K562 (cell line): ENCODE measurements around the gene DHX57. TPM values are rescaled to one million over a fixed set of nuclear protein-coding genes. Genes with fewer than 3 reads are reported as not detected.

Source experiments
- EHMT2 ChIP-seq: fragments of 450-650 bp; IDR thresholded peaks from 2 replicates; pipeline ENCODE4 v1.6.1; 2018; ENCODE audit warnings: antibody characterized with exemption
- FOS ChIP-seq: IDR thresholded peaks from 3 replicates; pipeline ENCODE4 v1.6.1; 2011; ENCODE audit not compliant: insufficient read length; ENCODE audit errors: extremely low read depth
- HMG20B ChIP-seq: fragments of 250-450 bp; sonication (Bioruptor Pico); IDR thresholded peaks from 2 replicates; pipeline ENCODE4 v1.5.0; 2021; ENCODE audit warnings: mild to moderate bottlenecking
- JUND ChIP-seq, 2 experiments: IDR thresholded peaks; 2 replicates in 1 of 2; 3 replicates in 1 of 2; pipeline ENCODE4 v1.6.1; 2011; ENCODE audit warnings: borderline replicate concordance in 2 of 2, low read depth in 2 of 2, low read length in 2 of 2, improper control_type of control experiment in 1 of 2, missing biosample characterization in 1 of 2, missing genetic modification characterization in 1 of 2, missing genetic modification reagents in 1 of 2
- MAFG ChIP-seq: fragments of 450-650 bp; conservative IDR thresholded peaks from 2 replicates; pipeline ENCODE4 v1.6.1; 2016; ENCODE audit warnings: missing genetic modification characterization, missing compliant biosample characterization
- NEUROD1 ChIP-seq: fragments of 150-350 bp; IDR thresholded peaks from 2 replicates; pipeline ENCODE4 v1.6.1; 2014; ENCODE audit warnings: borderline replicate concordance, low read length, low read depth; ENCODE audit not compliant: partially characterized antibody
- NRF1 ChIP-seq, 2 experiments: fragments of 450-650 bp; IDR thresholded peaks in 1 of 2; conservative IDR thresholded peaks in 1 of 2; 2 replicates each; pipeline ENCODE4 v1.6.1; 2014; ENCODE audit warnings: mild to moderate bottlenecking in 2 of 2
- RBBP5 ChIP-seq: fragments of 200-600 bp; sonication (generic); IDR thresholded peaks from 2 replicates; pipeline ENCODE4 v1.6.1; 2012; ENCODE audit warnings: borderline replicate concordance, mild to moderate bottlenecking, low read length, control low read depth, inconsistent platforms; ENCODE audit not compliant: insufficient read depth, poor library complexity, severe bottlenecking
- RBM34 ChIP-seq: fragments of 200-400 bp; formaldehyde crosslinking; IDR thresholded peaks from 2 replicates; pipeline ENCODE4 v1.6.1; 2018; ENCODE audit warnings: low read length, borderline replicate concordance; ENCODE audit not compliant: insufficient read depth
- YY1 ChIP-seq, 3 experiments: IDR thresholded peaks; 2 replicates each; pipeline ENCODE4 v1.6.1; 2011; ENCODE audit warnings: low read length in 2 of 3, mild to moderate bottlenecking in 2 of 3, moderate library complexity in 2 of 3, borderline replicate concordance in 1 of 3, control low read depth in 1 of 3, low read depth in 1 of 3; ENCODE audit not compliant: insufficient read depth in 3 of 3, insufficient replicate concordance in 2 of 3, control insufficient read depth in 1 of 3, insufficient read length in 1 of 3; ENCODE audit errors: extremely low read depth in 1 of 3
- ZC3H11A ChIP-seq: IDR thresholded peaks from 2 replicates; pipeline ENCODE4 v1.6.1; 2012; ENCODE audit warnings: low read depth, low read length, improper control_type of control experiment
- ZNF561 ChIP-seq: fragments of 450-650 bp; formaldehyde crosslinking; conservative IDR thresholded peaks from 2 replicates; pipeline ENCODE4 v1.4.0; 2020; ENCODE audit warnings: mild to moderate bottlenecking, moderate library complexity
- polyA plus RNA-seq, 8 experiments: library from polyadenylated mRNA; depleted of rRNA in 4 of 8; stranded (reverse) in 5 of 8; unstranded in 3 of 8; fragments of >200 nt; fragmentation: Nextera tagmentation in 2 of 8; fragmentation: Illumina TruSeq in 1 of 8; extraction: Ambion mirVana in 2 of 8; extraction: Trizol in 1 of 8; gene quantifications; 2 replicates each; pipeline versions ENCODE4 v1.2.1 to v1.2.3, GENCODE V29; 2011 to 2014; ENCODE audit warnings: inconsistent platforms in 1 of 8, missing spikeins in 1 of 8
- total RNA-seq, 7 experiments: library from RNA; depleted of rRNA in 6 of 7; stranded (reverse); fragments of >200 nt in 6 of 7; fragmentation: Illumina TruSeq in 2 of 7; extraction: Trizol in 2 of 7; gene quantifications; 2 replicates each; pipeline versions ENCODE4 v1.2.1 to v1.2.3, GENCODE V29; 2011 to 2021; ENCODE audit warnings: low replicate concordance in 1 of 7
- TF ChIP-seq, protein P1 (sequence below): sonication (generic); formaldehyde crosslinking; IDR thresholded peaks from 2 replicates; pipeline ENCODE4 v1.8.0; 2023; ENCODE audit warnings: mild to moderate bottlenecking, missing genetic modification reagents
- TF ChIP-seq, protein P2 (sequence below): fragments of 450-650 bp; formaldehyde crosslinking; IDR thresholded peaks from 2 replicates; pipeline ENCODE4 v1.4.0; 2020; ENCODE audit warnings: mild to moderate bottlenecking, moderate library complexity

Gene DHX57
- total and polyA plus RNA-seq, 9 of the 15 experiments (the other 6 are each of a cell fraction or from before 2014, with no cell fraction given): 7.4 to 23.6 (median 17.9) TPM

DNA sequence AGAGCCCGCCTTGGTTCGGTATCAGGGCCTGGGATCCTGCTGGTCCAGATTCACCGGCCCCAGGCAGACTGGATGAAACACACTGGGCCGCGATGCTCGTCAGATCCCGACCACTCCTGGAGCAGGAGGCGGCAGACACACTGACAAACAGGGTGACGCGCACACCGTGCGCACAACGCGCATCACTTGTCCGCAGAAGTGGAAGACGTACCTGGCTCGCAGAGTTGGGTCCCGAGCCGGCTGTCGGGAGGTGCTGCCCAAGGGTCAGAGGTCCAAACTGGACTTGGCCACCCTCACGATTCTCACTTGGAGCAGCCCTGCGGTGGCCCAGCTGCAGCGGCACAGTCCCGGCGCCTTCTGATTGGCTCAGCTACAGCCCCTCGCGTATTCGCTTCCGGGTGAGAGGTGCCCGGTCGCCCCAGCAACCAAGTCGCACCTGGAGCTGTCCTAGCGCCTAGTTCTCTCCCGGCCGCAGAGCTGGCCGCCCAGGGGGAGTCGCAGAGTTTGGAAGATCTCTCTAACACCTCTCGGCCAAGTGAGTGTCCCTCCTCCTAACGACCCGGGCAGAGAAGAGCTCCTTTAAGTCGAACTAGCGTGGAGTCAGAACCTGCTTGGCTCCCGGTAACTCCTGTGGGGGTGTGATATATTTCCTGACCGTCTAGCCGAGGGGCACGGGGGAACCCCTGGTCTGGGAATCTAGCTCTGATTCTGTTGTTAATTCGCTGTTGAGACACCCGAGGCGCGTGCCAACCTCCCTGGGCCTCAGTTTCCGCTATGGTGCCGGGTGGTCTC is at the start of gene DHX57, which contains the start of gene MORN2 (continued):
- TF ChIP-seq ZC3H11A (no peak), NEUROD1 (peak; percentile 43), ZNF561 (CRISPR knock-in tag) (no peak), HMG20B (CRISPR knock-in tag) (no peak), RBBP5 (peak; percentile 99), NRF1 (conservative IDR thresholded peaks at IDR 0.05 in 1 of 2, IDR thresholded peaks at IDR 0.05 in 1 of 2) (peak; percentile 73 to 80), RBM34 (no peak), EHMT2 (0 out of 2 replicates have a peak, but pooled peaks have one; percentile 21), JUND (IDR thresholded peaks at IDR 0.05; ENCODE audit: borderline replicate concordance, low read depth, low read length) (peak; percentile 4; the same call in 1 of the 2 replicates), JUND (tag; IDR thresholded peaks at IDR 0.05; ENCODE audit: borderline replicate concordance, low read depth, low read length) (no peak), MAFG (no peak), FOS (peak; percentile 64), YY1 (IDR thresholded peaks at IDR 0.05; ENCODE audit: borderline replicate concordance in 1 of 3, control insufficient read depth in 1 of 3, extremely low read depth in 1 of 3, insufficient read depth in 3 of 3, insufficient read length in 1 of 3, insufficient replicate concordance in 2 of 3, low read depth in 1 of 3, low read length in 2 of 3) (peak in 1 of 3 experiments; percentile 8)
- TF ChIP-seq, protein P1, sequence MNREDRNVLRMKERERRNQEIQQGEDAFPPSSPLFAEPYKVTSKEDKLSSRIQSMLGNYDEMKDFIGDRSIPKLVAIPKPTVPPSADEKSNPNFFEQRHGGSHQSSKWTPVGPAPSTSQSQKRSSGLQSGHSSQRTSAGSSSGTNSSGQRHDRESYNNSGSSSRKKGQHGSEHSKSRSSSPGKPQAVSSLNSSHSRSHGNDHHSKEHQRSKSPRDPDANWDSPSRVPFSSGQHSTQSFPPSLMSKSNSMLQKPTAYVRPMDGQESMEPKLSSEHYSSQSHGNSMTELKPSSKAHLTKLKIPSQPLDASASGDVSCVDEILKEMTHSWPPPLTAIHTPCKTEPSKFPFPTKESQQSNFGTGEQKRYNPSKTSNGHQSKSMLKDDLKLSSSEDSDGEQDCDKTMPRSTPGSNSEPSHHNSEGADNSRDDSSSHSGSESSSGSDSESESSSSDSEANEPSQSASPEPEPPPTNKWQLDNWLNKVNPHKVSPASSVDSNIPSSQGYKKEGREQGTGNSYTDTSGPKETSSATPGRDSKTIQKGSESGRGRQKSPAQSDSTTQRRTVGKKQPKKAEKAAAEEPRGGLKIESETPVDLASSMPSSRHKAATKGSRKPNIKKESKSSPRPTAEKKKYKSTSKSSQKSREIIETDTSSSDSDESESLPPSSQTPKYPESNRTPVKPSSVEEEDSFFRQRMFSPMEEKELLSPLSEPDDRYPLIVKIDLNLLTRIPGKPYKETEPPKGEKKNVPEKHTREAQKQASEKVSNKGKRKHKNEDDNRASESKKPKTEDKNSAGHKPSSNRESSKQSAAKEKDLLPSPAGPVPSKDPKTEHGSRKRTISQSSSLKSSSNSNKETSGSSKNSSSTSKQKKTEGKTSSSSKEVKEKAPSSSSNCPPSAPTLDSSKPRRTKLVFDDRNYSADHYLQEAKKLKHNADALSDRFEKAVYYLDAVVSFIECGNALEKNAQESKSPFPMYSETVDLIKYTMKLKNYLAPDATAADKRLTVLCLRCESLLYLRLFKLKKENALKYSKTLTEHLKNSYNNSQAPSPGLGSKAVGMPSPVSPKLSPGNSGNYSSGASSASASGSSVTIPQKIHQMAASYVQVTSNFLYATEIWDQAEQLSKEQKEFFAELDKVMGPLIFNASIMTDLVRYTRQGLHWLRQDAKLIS (CRISPR knock-in tag): no peak
- TF ChIP-seq, protein P2, sequence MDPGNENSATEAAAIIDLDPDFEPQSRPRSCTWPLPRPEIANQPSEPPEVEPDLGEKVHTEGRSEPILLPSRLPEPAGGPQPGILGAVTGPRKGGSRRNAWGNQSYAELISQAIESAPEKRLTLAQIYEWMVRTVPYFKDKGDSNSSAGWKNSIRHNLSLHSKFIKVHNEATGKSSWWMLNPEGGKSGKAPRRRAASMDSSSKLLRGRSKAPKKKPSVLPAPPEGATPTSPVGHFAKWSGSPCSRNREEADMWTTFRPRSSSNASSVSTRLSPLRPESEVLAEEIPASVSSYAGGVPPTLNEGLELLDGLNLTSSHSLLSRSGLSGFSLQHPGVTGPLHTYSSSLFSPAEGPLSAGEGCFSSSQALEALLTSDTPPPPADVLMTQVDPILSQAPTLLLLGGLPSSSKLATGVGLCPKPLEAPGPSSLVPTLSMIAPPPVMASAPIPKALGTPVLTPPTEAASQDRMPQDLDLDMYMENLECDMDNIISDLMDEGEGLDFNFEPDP (CRISPR knock-in tag): no peak
